ENCODE data around the gene PARVB. TPM values are rescaled to one million over a fixed set of nuclear protein-coding genes. Genes with fewer than 3 reads are reported as not detected.
A peak's percentile ranks its signal among the peaks of the same experiment; 100 is the strongest.

The PARVB gene
- total and polyA plus RNA-seq, 2 of the 8 experiments (the other 6 are each of a cell fraction or from before 2014, with no cell fraction given) = 14.5 to 18.6 TPM

DNA sequence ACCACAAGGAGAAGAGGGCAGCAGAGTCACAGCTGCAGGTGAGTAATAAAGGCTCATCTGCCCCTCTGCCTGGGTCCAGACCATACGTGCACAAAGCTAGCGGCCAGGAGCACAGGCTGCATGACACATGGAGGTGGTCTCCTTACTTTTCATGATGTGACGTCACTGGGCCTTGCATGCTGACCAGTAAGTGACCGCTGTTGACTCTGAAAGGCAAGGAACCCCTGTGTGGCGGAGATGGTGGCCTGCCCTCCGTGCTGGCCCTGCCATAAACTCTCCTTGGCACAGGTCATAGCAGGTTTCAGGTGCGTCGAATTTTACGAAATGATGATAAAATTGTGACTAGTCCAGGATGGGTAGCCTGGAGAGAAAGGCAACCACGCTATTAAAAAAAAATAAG is 149.1 kb downstream of the PARVB start:
- H4K91ac ChIP-seq (replicated peaks; ENCODE audit: insufficient read length, low read length) = peak overlapping the region; percentile 56
- H3K9ac ChIP-seq (replicated peaks in 1 of 4; ENCODE audit: extremely low read depth in 1 of 4, low read depth in 3 of 4, low read length in 3 of 4) = no peak overlapping the region
- H3K27ac ChIP-seq (ENCODE audit: low read depth, low read length) = no peak overlapping the region
- no peak overlapping the region for H3K56ac ChIP-seq (replicated peaks; ENCODE audit: insufficient read length, low read depth, low read length)
- H3K14ac ChIP-seq (ENCODE audit: insufficient read length) = no peak overlapping the region
- POLR2A ChIA-PET (ENCODE audit: partially characterized antibody) = interaction anchor here (1.2 to 2.3 kb wide), 4 partner anchors 9 to 28 kb away, joined by 4 to 8 read pairs (median 5); no protein-coding TSS in a partner anchor
- no peak overlapping the region for H3K23ac ChIP-seq (ENCODE audit: insufficient read length)
- DNase-seq (ENCODE audit: low read depth in 1 of 2, low spot score in 2 of 2) (no peak), FAIRE-seq (no peak)
- WGBS, 2 experiments (ENCODE audit: extremely low coverage in 1 of 2, insufficient coverage in 1 of 2, insufficient read length in 1 of 2, insufficient replicate concordance in 2 of 2, low coverage in 1 of 2, low lambda C conversion rate in 2 of 2, missing lambda C conversion rate in 1 of 2) = 84% methylated on average over 10 of the region's 10 CpGs; no CpG with 5 or more reads in 1 of the 2 experiments
- peaks cover 5 to 19% (median 13%) of the 10 kb centered on the region in 4 experiments; a peak in 6 of 7 replicates for H3K4me1 ChIP-seq (replicated peaks in 1 of 4; ENCODE audit: control insufficient read depth in 3 of 4, insufficient read depth in 4 of 4, low read length in 3 of 4)
- peak overlapping the region; percentile 56; the same call in 1 of the 2 replicates for H2BK12ac ChIP-seq (ENCODE audit: low read depth, low read length)
- H3K36me3 ChIP-seq (ENCODE audit: control insufficient read depth in 2 of 4, insufficient read depth in 4 of 4, low read length in 3 of 4) = no peaks in the 10 kb centered on the region
- no peak overlapping the region for H3K4ac ChIP-seq (replicated peaks; ENCODE audit: insufficient read length, low read depth, low read length)
- no peak overlapping the region for H2AFZ ChIP-seq (ENCODE audit: low read length)
- peak overlapping the region; percentile 93; the same call in 1 of the 2 replicates for H2BK20ac ChIP-seq (ENCODE audit: low read length)
- no peaks in the 10 kb centered on the region for H4K20me1 ChIP-seq (replicated peaks in 1 of 2; ENCODE audit: control insufficient read depth in 1 of 2, insufficient read depth in 2 of 2, low read length in 2 of 2)
- H3K23me2 ChIP-seq (ENCODE audit: low read depth, low read length) = no peaks in the 10 kb centered on the region
- peak overlapping the region; percentile 97 for H3K18ac ChIP-seq (ENCODE audit: extremely low read depth, low read length)
- H3K79me1 ChIP-seq (ENCODE audit: low read depth, low read length) = no peaks in the 10 kb centered on the region
- H3K4me2 ChIP-seq (ENCODE audit: insufficient read depth in 1 of 2, low read depth in 2 of 2, low read length in 2 of 2) = no peak overlapping the region
- H4K8ac ChIP-seq (ENCODE audit: extremely low read depth, insufficient read depth, low read length) = peak overlapping the region; percentile 75
- no peak overlapping the region for H3K4me3 ChIP-seq (ENCODE audit: extremely low read depth in 1 of 4, insufficient read depth in 2 of 4, low read depth in 3 of 4, low read length in 4 of 4)
- no peaks in the 10 kb centered on the region; a peak in 1 of 7 replicates for H3K27me3 ChIP-seq (replicated peaks in 1 of 4; ENCODE audit: control insufficient read depth in 3 of 4, extremely low read depth in 1 of 4, insufficient read depth in 3 of 4, low read length in 3 of 4)
- H2BK120ac ChIP-seq (replicated peaks; ENCODE audit: low read depth, low read length) = no peak overlapping the region
- H3K9me3 ChIP-seq (ENCODE audit: insufficient read depth in 2 of 2, low read depth in 1 of 2, low read length in 1 of 2) = no peaks in the 10 kb centered on the region
- H4K5ac ChIP-seq (ENCODE audit: insufficient read length, low read depth, low read length) = peak overlapping the region; percentile 41
- CTCF ChIA-PET (ENCODE audit: partially characterized antibody) = interaction anchor here (1.3 to 2.2 kb wide), 3 partner anchors 10 to 87 kb away, joined by 3 to 5 read pairs (median 5); no protein-coding TSS in a partner anchor
- no peak overlapping the region for H2AK5ac ChIP-seq (ENCODE audit: low read depth, low read length)
- H2BK5ac ChIP-seq (ENCODE audit: low read depth, low read length) = peak overlapping the region; percentile 67; the same call in 1 of the 2 replicates
- H3K79me2 ChIP-seq (ENCODE audit: control insufficient read depth in 1 of 2, insufficient read depth in 2 of 2, low read length in 2 of 2) = no peaks in the 10 kb centered on the region
- H2BK15ac ChIP-seq (ENCODE audit: low read length) = peak overlapping the region; percentile 81; the same call in 1 of the 2 replicates
- TF ChIP-seq SAP30 (IDR thresholded peaks at IDR 0.05; ENCODE audit: insufficient read depth, insufficient replicate concordance, low read length) (no peak), SIRT6 (IDR thresholded peaks at IDR 0.05; ENCODE audit: low read length) (no peak), SIN3A (conservative IDR thresholded peaks at IDR 0.05 in 1 of 2, IDR thresholded peaks at IDR 0.05 in 1 of 2; ENCODE audit: low read depth in 1 of 2, low read length in 2 of 2) (no peak), BRCA1 (IDR thresholded peaks at IDR 0.05; ENCODE audit: low read depth, low read length) (no peak), POU5F1 (IDR thresholded peaks at IDR 0.05; ENCODE audit: low read depth, low read length) (no peak), ASH2L (IDR thresholded peaks at IDR 0.05; ENCODE audit: low read length) (no peak), RXRA (IDR thresholded peaks at IDR 0.05; ENCODE audit: insufficient read depth, low read depth, low read length) (no peak), PHF8 (conservative IDR thresholded peaks at IDR 0.05; ENCODE audit: low read depth, low read length) (no peak), JUND (IDR thresholded peaks at IDR 0.05; ENCODE audit: low read length) (no peak), EGR1 (IDR thresholded peaks at IDR 0.05; ENCODE audit: borderline replicate concordance, low read depth, low read length) (no peak), TBP (IDR thresholded peaks at IDR 0.05; ENCODE audit: low read depth, low read length) (no peak)
- TF ChIP-seq, protein P1, sequence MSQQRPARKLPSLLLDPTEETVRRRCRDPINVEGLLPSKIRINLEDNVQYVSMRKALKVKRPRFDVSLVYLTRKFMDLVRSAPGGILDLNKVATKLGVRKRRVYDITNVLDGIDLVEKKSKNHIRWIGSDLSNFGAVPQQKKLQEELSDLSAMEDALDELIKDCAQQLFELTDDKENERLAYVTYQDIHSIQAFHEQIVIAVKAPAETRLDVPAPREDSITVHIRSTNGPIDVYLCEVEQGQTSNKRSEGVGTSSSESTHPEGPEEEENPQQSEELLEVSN (IDR thresholded peaks at IDR 0.05) = no peak
